OCI-LY7 (cell line): ENCODE results near the gene C6orf58.

Experiments used
- EZH2phosphoT487 ChIP-seq: fragments of 200-600 bp; sonication (generic); IDR thresholded peaks from 2 replicates; pipeline ENCODE4 v1.6.1; 2018; ENCODE audit warnings: low read depth, borderline replicate concordance, mild to moderate bottlenecking, mixed run types, antibody characterized with exemption, low read length, moderate library complexity, mixed read lengths
- TF ChIP-seq, protein P1 (sequence below): fragments of 200-600 bp; sonication (generic); conservative IDR thresholded peaks from 2 replicates; pipeline ENCODE4 v1.5.1; 2014; ENCODE audit warnings: mild to moderate bottlenecking, antibody characterized with exemption, low read length, moderate library complexity, mixed read lengths

DNA sequence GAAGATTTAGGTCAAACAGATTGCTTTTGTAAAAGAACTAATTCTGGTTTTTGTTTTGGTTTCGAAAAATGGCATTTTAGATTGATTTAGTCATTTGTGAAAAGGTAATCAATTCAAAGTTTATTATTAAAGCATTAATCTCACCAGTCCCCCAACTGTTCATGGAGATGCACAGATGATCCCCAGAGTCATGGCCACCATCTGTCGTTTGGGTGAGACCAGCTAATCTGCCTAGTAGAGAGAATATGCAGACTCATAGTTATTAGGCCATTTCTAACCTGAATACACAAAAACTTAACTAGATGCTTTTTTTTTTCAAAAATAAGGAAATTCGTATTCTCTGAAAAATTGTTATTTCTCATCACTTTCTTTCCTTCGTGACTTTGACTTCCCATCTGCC is 58.1 kb downstream of the C6orf58 start:
- TF ChIP-seq, protein P1, sequence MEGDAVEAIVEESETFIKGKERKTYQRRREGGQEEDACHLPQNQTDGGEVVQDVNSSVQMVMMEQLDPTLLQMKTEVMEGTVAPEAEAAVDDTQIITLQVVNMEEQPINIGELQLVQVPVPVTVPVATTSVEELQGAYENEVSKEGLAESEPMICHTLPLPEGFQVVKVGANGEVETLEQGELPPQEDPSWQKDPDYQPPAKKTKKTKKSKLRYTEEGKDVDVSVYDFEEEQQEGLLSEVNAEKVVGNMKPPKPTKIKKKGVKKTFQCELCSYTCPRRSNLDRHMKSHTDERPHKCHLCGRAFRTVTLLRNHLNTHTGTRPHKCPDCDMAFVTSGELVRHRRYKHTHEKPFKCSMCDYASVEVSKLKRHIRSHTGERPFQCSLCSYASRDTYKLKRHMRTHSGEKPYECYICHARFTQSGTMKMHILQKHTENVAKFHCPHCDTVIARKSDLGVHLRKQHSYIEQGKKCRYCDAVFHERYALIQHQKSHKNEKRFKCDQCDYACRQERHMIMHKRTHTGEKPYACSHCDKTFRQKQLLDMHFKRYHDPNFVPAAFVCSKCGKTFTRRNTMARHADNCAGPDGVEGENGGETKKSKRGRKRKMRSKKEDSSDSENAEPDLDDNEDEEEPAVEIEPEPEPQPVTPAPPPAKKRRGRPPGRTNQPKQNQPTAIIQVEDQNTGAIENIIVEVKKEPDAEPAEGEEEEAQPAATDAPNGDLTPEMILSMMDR: no peak
- TF ChIP-seq EZH2phosphoT487: no peak
